ENCODE data around the gene SSPN. TPM values are rescaled to one million over a fixed set of nuclear protein-coding genes. Genes with fewer than 3 reads are reported as not detected.
A peak's percentile ranks its signal among the peaks of the same experiment; 100 is the strongest.

SSPN gene
- polyA plus RNA-seq, 4 donors: 0.67 to 4.7 (median 1.7) TPM

DNA sequence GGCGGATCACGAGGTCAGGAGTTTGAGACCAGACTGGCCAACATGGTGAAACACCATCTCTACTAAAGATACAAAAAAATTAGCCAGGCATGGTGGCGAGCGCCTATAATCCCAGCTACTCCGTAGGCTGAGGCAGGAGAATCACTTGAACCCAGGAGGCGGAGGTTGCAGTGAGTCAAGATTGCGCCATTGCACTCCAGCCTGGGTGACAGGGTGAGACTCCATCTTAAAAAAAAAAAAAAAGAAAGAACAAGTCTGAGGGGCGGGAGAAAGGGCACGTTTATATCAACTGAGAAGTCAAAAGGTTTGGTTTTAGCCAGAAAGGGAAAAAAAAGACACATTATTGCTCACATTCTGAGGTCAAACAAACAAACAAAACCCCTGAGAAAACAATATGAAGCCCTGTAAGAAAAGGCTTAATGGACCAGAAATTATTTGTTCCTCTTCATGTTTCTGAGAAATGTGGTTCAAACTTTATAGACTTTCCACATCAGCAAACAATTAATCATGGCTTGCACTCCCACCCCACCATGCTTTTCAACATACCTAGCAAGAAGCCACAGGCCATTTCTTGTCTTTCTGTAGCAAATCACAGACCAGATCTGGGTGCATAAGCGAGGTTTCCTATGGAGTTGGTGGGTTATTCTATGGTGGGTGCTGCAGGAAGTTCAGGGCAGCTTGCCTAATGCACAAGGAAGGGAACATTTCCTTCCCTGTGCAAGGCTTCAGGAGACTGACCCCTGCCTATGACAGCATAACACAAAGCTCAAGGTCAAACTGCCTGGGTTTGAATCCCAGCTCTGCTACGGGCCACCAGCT, 80.1 kb downstream of the SSPN start:
- H3K4me3 ChIP-seq (ENCODE audit: low read depth in 1 of 3, low read length in 3 of 3): no peak overlapping the region
- H3K27ac ChIP-seq (ENCODE audit: low read depth in 1 of 3, low read length in 2 of 3): peak overlapping the region; percentile 38 to 90 (median 82)
- H3K27me3 ChIP-seq (ENCODE audit: control insufficient read depth in 3 of 3, insufficient read depth in 3 of 3, low read length in 3 of 3): no peaks in the 10 kb centered on the region
- WGBS, 3 donors: 89% methylated on average over 11 of the region's 11 CpGs
- FAIRE-seq (no peak), DNase-seq (no peak)
- peaks cover 0 to 44% (median 5%) of the 10 kb centered on the region in 3 donors for H3K4me1 ChIP-seq (ENCODE audit: control insufficient read depth in 3 of 3, insufficient read depth in 2 of 3, low read depth in 1 of 3, low read length in 2 of 3)
- H3K9me3 ChIP-seq (ENCODE audit: control insufficient read depth in 2 of 2, insufficient read depth in 1 of 2, low read depth in 1 of 2, low read length in 1 of 2): no peaks in the 10 kb centered on the region
- H3K36me3 ChIP-seq (ENCODE audit: control insufficient read depth in 3 of 3, insufficient read depth in 2 of 3, low read depth in 1 of 3, low read length in 3 of 3): no peaks in the 10 kb centered on the region

DNA sequence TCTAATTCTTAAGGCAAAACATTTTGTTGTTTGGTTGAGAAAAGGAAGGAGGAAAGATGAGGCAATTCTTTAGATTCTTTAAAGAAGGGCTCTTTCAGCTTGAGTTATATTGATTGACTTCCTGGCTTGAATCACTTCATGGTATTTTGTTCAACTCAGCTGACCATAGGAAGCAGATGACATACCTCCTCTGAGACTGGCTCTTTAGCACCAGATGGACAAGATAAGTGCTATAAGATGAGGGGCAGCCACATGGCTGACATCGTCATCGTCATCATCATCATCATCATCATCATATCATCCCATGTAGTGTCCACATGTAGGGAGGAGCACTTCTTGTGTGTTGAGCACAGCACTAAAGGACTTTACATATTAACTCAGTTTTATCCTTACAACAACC, 81.3 kb downstream of the SSPN start:
- no peaks in the 10 kb centered on the region for H3K9me3 ChIP-seq (ENCODE audit: control insufficient read depth in 2 of 2, insufficient read depth in 1 of 2, low read depth in 1 of 2, low read length in 1 of 2)

DNA sequence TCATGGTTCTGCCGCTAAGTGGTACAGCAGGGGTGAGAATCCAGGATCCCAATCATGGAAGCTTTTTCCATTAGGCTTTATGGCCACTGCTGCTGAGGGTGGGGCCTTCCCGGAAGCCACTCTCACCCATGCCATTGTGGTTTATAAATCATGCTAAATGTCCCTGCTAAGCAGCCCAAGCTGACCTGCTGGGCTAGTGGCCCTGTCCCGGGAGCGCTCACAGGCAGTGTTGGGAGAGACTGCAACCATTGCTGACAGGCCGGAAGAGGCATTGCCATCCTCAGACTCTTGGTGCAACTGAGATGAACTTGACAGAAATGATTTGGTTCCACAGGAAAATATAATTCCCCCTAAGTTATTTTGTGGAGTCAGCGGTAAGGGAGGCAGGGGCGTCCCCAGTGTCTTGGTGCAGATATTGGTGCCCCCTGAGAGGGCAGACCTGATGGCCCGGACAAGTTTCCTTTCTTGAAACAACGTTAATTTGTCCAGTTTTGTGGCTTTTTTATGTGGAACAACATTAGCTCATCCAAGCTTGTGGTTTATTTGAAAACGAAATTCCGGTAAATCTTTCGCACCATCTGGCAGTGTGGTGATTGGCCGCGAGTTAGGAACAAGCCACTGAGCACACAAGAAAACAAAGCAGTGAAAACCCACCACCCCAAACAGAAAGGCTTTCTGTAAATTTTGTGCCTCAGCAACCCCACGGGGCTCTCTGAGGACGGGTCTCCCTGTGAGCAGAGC, 82.3 kb downstream of the SSPN start:
- 83 to 88% (median 84%) methylated on average over 16 of the region's 16 CpGs for WGBS, 3 donors
- H3K4me3 ChIP-seq (ENCODE audit: low read depth in 1 of 3, low read length in 3 of 3): no peak overlapping the region
- no peak overlapping the region for H3K27ac ChIP-seq (ENCODE audit: low read depth in 1 of 3, low read length in 2 of 3)
- FAIRE-seq: no peak
- peaks cover 0 to 30% (median 5%) of the 10 kb centered on the region in 3 donors for H3K4me1 ChIP-seq (ENCODE audit: control insufficient read depth in 3 of 3, insufficient read depth in 2 of 3, low read depth in 1 of 3, low read length in 2 of 3)
- no peak for DNase-seq
- no peaks in the 10 kb centered on the region for H3K36me3 ChIP-seq (ENCODE audit: control insufficient read depth in 3 of 3, insufficient read depth in 2 of 3, low read depth in 1 of 3, low read length in 3 of 3)
- no peaks in the 10 kb centered on the region for H3K27me3 ChIP-seq (ENCODE audit: control insufficient read depth in 3 of 3, insufficient read depth in 3 of 3, low read length in 3 of 3)
- no peaks in the 10 kb centered on the region for H3K9me3 ChIP-seq (ENCODE audit: control insufficient read depth in 2 of 2, insufficient read depth in 1 of 2, low read depth in 1 of 2, low read length in 1 of 2)

More for the DNA sequence above, 81.3 kb downstream of the SSPN start:
- Histone ChIP-seq H3K36me3 (ENCODE audit: control insufficient read depth in 3 of 3, insufficient read depth in 2 of 3, low read depth in 1 of 3, low read length in 3 of 3) (no peaks in the 10 kb centered on the region), H3K27me3 (ENCODE audit: control insufficient read depth in 3 of 3, insufficient read depth in 3 of 3, low read length in 3 of 3) (no peaks in the 10 kb centered on the region), H3K4me1 (ENCODE audit: control insufficient read depth in 3 of 3, insufficient read depth in 2 of 3, low read depth in 1 of 3, low read length in 2 of 3) (peaks cover 0 to 37% (median 5%) of the 10 kb centered on the region in 3 donors), H3K4me3 (ENCODE audit: low read depth in 1 of 3, low read length in 3 of 3) (no peak overlapping the region), H3K27ac (ENCODE audit: low read depth in 1 of 3, low read length in 2 of 3) (no peak overlapping the region)
- DNase-seq: no peak
- 89 to 98% (median 92%) methylated on average over 2 of the region's 2 CpGs for WGBS, 3 donors
- FAIRE-seq: no peak

DNA sequence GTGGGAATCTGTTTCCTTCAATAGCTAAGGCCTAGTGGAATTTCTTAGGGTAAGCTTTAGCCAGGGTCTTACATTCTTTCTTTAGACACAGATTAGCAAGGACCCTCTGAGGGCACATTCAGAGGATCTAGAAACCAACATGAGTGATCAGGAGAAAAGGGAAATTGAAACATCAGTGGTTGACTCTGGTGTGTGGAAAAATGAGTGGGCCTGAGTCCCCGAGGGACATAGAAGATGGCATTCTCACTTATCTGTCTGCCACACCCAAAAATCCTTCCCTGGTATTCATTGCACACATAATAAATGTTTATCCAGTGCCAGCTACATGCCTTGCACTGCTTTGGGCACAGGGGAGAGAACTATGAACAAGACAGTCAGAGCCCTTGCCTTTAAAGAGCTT, 82.9 kb downstream of the SSPN start:
- Histone ChIP-seq H3K27me3 (ENCODE audit: control insufficient read depth in 3 of 3, insufficient read depth in 3 of 3, low read length in 3 of 3) (no peaks in the 10 kb centered on the region), H3K4me1 (ENCODE audit: control insufficient read depth in 3 of 3, insufficient read depth in 2 of 3, low read depth in 1 of 3, low read length in 2 of 3) (peaks cover 0 to 24% (median 5%) of the 10 kb centered on the region in 3 donors), H3K36me3 (ENCODE audit: control insufficient read depth in 3 of 3, insufficient read depth in 2 of 3, low read depth in 1 of 3, low read length in 3 of 3) (no peaks in the 10 kb centered on the region), H3K4me3 (ENCODE audit: low read depth in 1 of 3, low read length in 3 of 3) (no peak overlapping the region), H3K9me3 (ENCODE audit: control insufficient read depth in 2 of 2, insufficient read depth in 1 of 2, low read depth in 1 of 2, low read length in 1 of 2) (no peaks in the 10 kb centered on the region), H3K27ac (ENCODE audit: low read depth in 1 of 3, low read length in 2 of 3) (no peak overlapping the region)
- DNase-seq (no peak), FAIRE-seq (no peak)
- 41 to 49% (median 43%) methylated on average over 1 of the region's 1 CpG for WGBS, 3 donors

DNA sequence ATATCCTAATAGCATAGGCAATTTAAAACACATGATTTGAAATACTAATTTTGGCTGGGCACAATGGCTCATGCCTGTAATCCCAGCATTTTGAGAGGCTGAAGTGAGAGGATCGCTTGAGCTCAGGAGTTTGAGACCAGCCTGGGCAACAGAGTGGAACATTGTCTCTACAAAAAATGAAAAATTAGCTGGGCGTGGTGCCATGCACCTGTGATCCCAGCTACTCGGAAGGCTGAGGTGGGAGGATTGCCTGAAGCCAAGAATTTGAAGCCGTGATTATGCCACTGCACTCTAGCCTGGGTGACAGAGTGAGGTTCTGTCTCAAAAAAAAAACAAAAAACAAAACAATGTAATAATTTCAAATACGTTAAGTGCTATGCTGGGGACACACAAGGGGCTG, 83.3 kb downstream of the SSPN start:
- FAIRE-seq (no peak), DNase-seq (no peak)
- H3K27ac ChIP-seq (ENCODE audit: low read depth in 1 of 3, low read length in 2 of 3): no peak overlapping the region
- WGBS, 3 donors: 36 to 72% (median 59%) methylated on average over 5 of the region's 5 CpGs
- no peak overlapping the region for H3K4me3 ChIP-seq (ENCODE audit: low read depth in 1 of 3, low read length in 3 of 3)
- H3K36me3 ChIP-seq (ENCODE audit: control insufficient read depth in 3 of 3, insufficient read depth in 2 of 3, low read depth in 1 of 3, low read length in 3 of 3): no peaks in the 10 kb centered on the region
- peaks cover 0 to 21% (median 5%) of the 10 kb centered on the region in 3 donors for H3K4me1 ChIP-seq (ENCODE audit: control insufficient read depth in 3 of 3, insufficient read depth in 2 of 3, low read depth in 1 of 3, low read length in 2 of 3)
- no peaks in the 10 kb centered on the region for H3K27me3 ChIP-seq (ENCODE audit: control insufficient read depth in 3 of 3, insufficient read depth in 3 of 3, low read length in 3 of 3)
- H3K9me3 ChIP-seq (ENCODE audit: control insufficient read depth in 2 of 2, insufficient read depth in 1 of 2, low read depth in 1 of 2, low read length in 1 of 2): no peaks in the 10 kb centered on the region

DNA sequence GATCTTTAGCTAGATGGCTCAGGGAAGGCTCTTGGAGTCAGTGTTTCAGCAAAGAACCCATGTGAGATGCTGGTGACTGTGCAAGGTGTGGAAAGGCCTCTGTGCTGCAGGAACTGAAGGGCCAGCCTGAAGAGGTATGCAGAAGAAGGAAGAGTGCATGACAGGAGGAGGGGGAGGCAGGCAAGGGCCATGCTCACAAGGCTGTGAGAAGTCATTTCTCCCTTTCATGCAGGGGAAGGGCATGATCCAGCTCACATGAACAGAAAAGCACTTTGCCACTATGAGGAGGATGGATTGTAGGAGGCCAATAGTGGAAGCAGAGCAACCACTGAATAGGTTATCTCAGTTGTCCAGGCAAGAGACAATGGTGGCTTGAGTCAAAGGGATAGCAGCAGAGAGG, 83.7 kb downstream of the SSPN start:
- FAIRE-seq (no peak), DNase-seq (no peak)

DNA sequence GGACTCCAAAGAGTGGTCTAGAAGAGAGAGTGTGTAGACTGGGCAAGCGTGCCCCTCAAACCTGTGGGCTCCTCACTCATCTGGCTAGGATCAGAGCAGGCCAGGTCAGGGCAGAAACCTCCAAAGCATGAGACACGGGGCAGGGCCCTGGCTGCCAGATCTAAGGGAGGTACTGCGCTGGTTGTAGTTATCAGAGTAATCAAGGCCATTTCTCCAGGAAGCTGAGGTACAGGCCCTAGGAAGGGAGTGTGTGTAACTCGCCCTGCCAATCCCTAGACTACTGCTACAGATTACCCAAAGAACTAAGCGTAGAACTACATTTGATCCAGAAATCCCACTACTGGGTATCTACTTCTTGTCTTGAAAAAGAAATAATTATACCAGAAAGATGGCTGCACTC, 84.5 kb downstream of the SSPN start:
- H3K4me3 ChIP-seq (ENCODE audit: low read depth in 1 of 3, low read length in 3 of 3): no peak overlapping the region
- peaks cover 0 to 9% (median 3%) of the 10 kb centered on the region in 3 donors for H3K4me1 ChIP-seq (ENCODE audit: control insufficient read depth in 3 of 3, insufficient read depth in 2 of 3, low read depth in 1 of 3, low read length in 2 of 3)
- H3K9me3 ChIP-seq (ENCODE audit: control insufficient read depth in 2 of 2, insufficient read depth in 1 of 2, low read depth in 1 of 2, low read length in 1 of 2): no peaks in the 10 kb centered on the region
- H3K27ac ChIP-seq (ENCODE audit: low read depth in 1 of 3, low read length in 2 of 3): no peak overlapping the region
- H3K36me3 ChIP-seq (ENCODE audit: control insufficient read depth in 3 of 3, insufficient read depth in 2 of 3, low read depth in 1 of 3, low read length in 3 of 3): no peaks in the 10 kb centered on the region
- no peaks in the 10 kb centered on the region for H3K27me3 ChIP-seq (ENCODE audit: control insufficient read depth in 3 of 3, insufficient read depth in 3 of 3, low read length in 3 of 3)
- no peak for FAIRE-seq
- peak in 1 of 2 donors; percentile 57 for DNase-seq
- WGBS, 3 donors: 45 to 76% (median 53%) methylated on average over 5 of the region's 5 CpGs

More for the DNA sequence above, 83.7 kb downstream of the SSPN start:
- H3K9me3 ChIP-seq (ENCODE audit: control insufficient read depth in 2 of 2, insufficient read depth in 1 of 2, low read depth in 1 of 2, low read length in 1 of 2): no peaks in the 10 kb centered on the region
- peaks cover 0 to 17% (median 5%) of the 10 kb centered on the region in 3 donors for H3K4me1 ChIP-seq (ENCODE audit: control insufficient read depth in 3 of 3, insufficient read depth in 2 of 3, low read depth in 1 of 3, low read length in 2 of 3)
- H3K27me3 ChIP-seq (ENCODE audit: control insufficient read depth in 3 of 3, insufficient read depth in 3 of 3, low read length in 3 of 3): no peaks in the 10 kb centered on the region
- H3K36me3 ChIP-seq (ENCODE audit: control insufficient read depth in 3 of 3, insufficient read depth in 2 of 3, low read depth in 1 of 3, low read length in 3 of 3): no peaks in the 10 kb centered on the region
- no peak overlapping the region for H3K4me3 ChIP-seq (ENCODE audit: low read depth in 1 of 3, low read length in 3 of 3)
- H3K27ac ChIP-seq (ENCODE audit: low read depth in 1 of 3, low read length in 2 of 3): no peak overlapping the region

DNA sequence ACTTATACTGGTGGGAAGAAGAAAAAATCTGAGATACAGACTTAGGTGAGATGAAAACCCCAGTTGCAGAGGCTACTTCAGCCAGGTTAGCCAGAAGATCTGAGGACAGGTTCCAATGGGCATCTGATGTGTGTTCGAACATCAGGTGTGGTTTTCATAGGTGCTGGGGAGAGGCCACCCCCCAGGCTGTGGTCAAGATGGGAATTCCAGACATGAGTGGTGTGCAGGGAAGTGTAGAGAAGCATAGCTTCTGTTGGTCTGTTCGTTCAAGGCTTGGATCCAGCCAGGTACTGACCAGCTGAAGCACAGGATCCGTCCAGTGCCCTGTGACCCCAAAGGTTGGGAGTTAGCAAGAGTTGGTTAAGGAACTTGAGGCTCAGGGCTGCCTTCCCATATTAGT, 85.5 kb downstream of the SSPN start:
- H3K4me3 ChIP-seq (ENCODE audit: low read depth in 1 of 3, low read length in 3 of 3): no peak overlapping the region
- no peaks in the 10 kb centered on the region for H3K27me3 ChIP-seq (ENCODE audit: control insufficient read depth in 3 of 3, insufficient read depth in 3 of 3, low read length in 3 of 3)
- FAIRE-seq: no peak
- 85 to 92% (median 88%) methylated on average over 3 of the region's 3 CpGs for WGBS, 3 donors
- no peak for DNase-seq
- peaks cover 0 to 1% of the 10 kb centered on the region in 2 donors for H3K9me3 ChIP-seq (ENCODE audit: control insufficient read depth in 2 of 2, insufficient read depth in 1 of 2, low read depth in 1 of 2, low read length in 1 of 2)
- H3K36me3 ChIP-seq (ENCODE audit: control insufficient read depth in 3 of 3, insufficient read depth in 2 of 3, low read depth in 1 of 3, low read length in 3 of 3): no peaks in the 10 kb centered on the region
- no peak overlapping the region for H3K27ac ChIP-seq (ENCODE audit: low read depth in 1 of 3, low read length in 2 of 3)
- H3K4me1 ChIP-seq (ENCODE audit: control insufficient read depth in 3 of 3, insufficient read depth in 2 of 3, low read depth in 1 of 3, low read length in 2 of 3): peaks cover 0 to 1% (median under 1%) of the 10 kb centered on the region in 3 donors
